Measurements from ENCODE around the gene NEU1. TPM values are rescaled to one million over a fixed set of nuclear protein-coding genes. Genes with fewer than 3 reads are reported as not detected.
A peak's percentile ranks its signal among the peaks of the same experiment; 100 is the strongest.

The NEU1 gene
- total RNA-seq, 1 experiment from 2014 or later: 15.1 TPM

GRCh38 chr6:31898383-31899011, 35.9 kb upstream of the NEU1 start (continued):
- no peak for TF ChIP-seq ZBTB33 (IDR thresholded peaks at IDR 0.05; ENCODE audit: extremely low read depth, insufficient replicate concordance, low read length)

- peak; percentile 50 for ATAC-seq
- peak within 1 kb of the TSS; percentile 95 for H3K4me2 ChIP-seq (ENCODE audit: low read length)
- peak within 1 kb of the TSS; percentile 46 for H2AFZ ChIP-seq (ENCODE audit: low read depth, low read length, poor library complexity, severe bottlenecking)
- peak; percentile 46 for DNase-seq (ENCODE audit: low read depth, low spot score)
- no peaks in the 10 kb centered on the region for H3K27me3 ChIP-seq (ENCODE audit: insufficient read depth, low read length)
- no peaks in the 10 kb centered on the region for H3K9me2 ChIP-seq (ENCODE audit: insufficient read depth)
- RAD21 ChIA-PET (ENCODE audit: low non-redundant PET in 1 of 2, low total read pairs in 2 of 2, uncharacterized antibody in 2 of 2, unreplicated experiment in 2 of 2): interaction anchor here in 1 of 2 experiments (1.0 kb wide), 1 partner anchor 55 kb away, joined by 4 read pairs; no protein-coding TSS in a partner anchor
- POLR2A ChIA-PET: interaction anchor here (1.0 to 1.7 kb wide), 5 partner anchors 34 to 241 kb away, joined by 3 to 7 read pairs (median 3); partner anchors contain the start of gene NEU1
- TF ChIP-seq FOSL1 (IDR thresholded peaks at IDR 0.05; ENCODE audit: low read depth) (no peak; the same call in 1 of the 2 replicates), SP1 (IDR thresholded peaks at IDR 0.05; ENCODE audit: low read depth) (peak; percentile 69), YY1 (IDR thresholded peaks at IDR 0.05; ENCODE audit: extremely low read depth, insufficient replicate concordance, low read depth, low read length) (peak; percentile 87), ATF3 (IDR thresholded peaks at IDR 0.05) (no peak), CBX3 (IDR thresholded peaks at IDR 0.05; ENCODE audit: low read depth) (no peak), SRF (IDR thresholded peaks at IDR 0.05; ENCODE audit: low read depth) (no peak), TCF7L2 (IDR thresholded peaks at IDR 0.05; ENCODE audit: borderline replicate concordance, extremely low read depth, insufficient read depth, insufficient read length) (peak; percentile 49), MAX (IDR thresholded peaks at IDR 0.05) (peak; percentile 84), ZFX (IDR thresholded peaks at IDR 0.05) (peak; percentile 34), POLR2A (IDR thresholded peaks at IDR 0.05; ENCODE audit: borderline replicate concordance, extremely low read depth, insufficient read depth, insufficient read length) (peak; percentile 49), POLR2AphosphoS5 (IDR thresholded peaks at IDR 0.05; ENCODE audit: low read depth, low read length) (peak; percentile 69)
- H3K27ac ChIP-seq (ENCODE audit: low read depth, low read length): peak within 1 kb of the TSS; percentile 76
- H3K9me3 ChIP-seq (ENCODE audit: control insufficient read depth in 1 of 2, insufficient read depth in 1 of 2, low read depth in 1 of 2, low read length in 2 of 2): no peaks in the 10 kb centered on the region
- H3K4me3 ChIP-seq (replicated peaks in 1 of 2; ENCODE audit: low read depth in 1 of 2, low read length in 2 of 2): peak within 1 kb of the TSS; percentile 82 to 98
- CTCF ChIA-PET: interaction anchor here (0.7 to 1.5 kb wide), 8 partner anchors 9 to 1569 kb away, joined by 3 to 5 read pairs (median 3); partner anchors contain the start of gene NEU1
- H3K4me1 ChIP-seq (ENCODE audit: control insufficient read depth in 1 of 2, insufficient read depth in 2 of 2, low read length in 2 of 2): peaks cover 12 to 30% of the 10 kb centered on the region in 2 experiments
- H3K36me3 ChIP-seq (ENCODE audit: control insufficient read depth in 1 of 2, insufficient read depth in 2 of 2, low read length in 2 of 2): peaks cover 4 to 24% of the 10 kb centered on the region in 2 experiments
- no peaks in the 10 kb centered on the region for H4K20me1 ChIP-seq (ENCODE audit: insufficient read depth)
- intact Hi-C loops (cut with micrococcal nuclease): loop anchor here (5.0 kb wide), 1 partner anchor 230 kb away; the partner anchor contains the start of genes CSNK2B and LY6G5B
- peak within 1 kb of the TSS; percentile 93 for H3K9ac ChIP-seq (ENCODE audit: low read length)
- peaks cover 18% of the 10 kb centered on the region; the same call in 1 of the 2 replicates for H3K79me2 ChIP-seq (ENCODE audit: insufficient read depth, low read length)
- BruUV-seq (replicated peaks): TSS peak; percentile 91
These were observed 35.2 kb upstream of the NEU1 start, which contains the start of gene EHMT2 for GRCh38 chr6:31897612-31898382. EHMT2 (minus strand) TSS chr6:31897698; CDS start chr6:31897677, 21 bp downstream.

Measured in HCT116 (cell line).